HCT116 (cell line): ENCODE measurements around the gene GRID2. TPM values are rescaled to one million over a fixed set of nuclear protein-coding genes. Genes with fewer than 3 reads are reported as not detected.

Experiments used
- ATAC-seq: fragments of 200-7000 bp; cut with Tn5 transposase; 2 replicates; pipeline ENCODE4 v1.9.1; 2020; ENCODE audit warnings: mild to moderate bottlenecking, moderate library complexity
- BruUV-seq: library from RNA; stranded (reverse); fragments of 400-500 nt; replicated peaks from 2 replicates; lab custom pipeline; 2021; lab: Mats Ljungman, UMichigan
- CTCF ChIA-PET: fragments of 300-600 bp; sonication (Branson Sonifier 250); formaldehyde crosslinking; loops from one replicate; lab custom pipeline; 2021; ENCODE audit warnings: antibody characterized with exemption; lab: Charles Lee
- POLR2A ChIA-PET: fragments of 300-600, 350-600 bp; sonication (Branson Sonifier 250); formaldehyde crosslinking; loops from one replicate; lab custom pipeline; 2021; ENCODE audit warnings: antibody characterized with exemption; lab: Charles Lee
- RAD21 ChIA-PET, 2 experiments: fragments of 300-600 bp; sonication (Branson Sonifier 250); formaldehyde crosslinking; loops; one replicate each; lab custom pipeline; 2023; ENCODE audit warnings: low total read pairs in 2 of 2; ENCODE audit not compliant: uncharacterized antibody in 2 of 2, unreplicated experiment in 2 of 2, low non-redundant PET in 1 of 2; lab: Charles Lee
- DNase-seq: peaks from one replicate; pipeline ENCODE4 v3.0.0-alpha.2; 2010; ENCODE audit warnings: low read depth, low spot score
- H2AFZ ChIP-seq: fragments of 200-600 bp; shearing (Covaris generic), sonication (generic); 2 replicates; pipeline ENCODE4 v1.6.1; 2017; ENCODE audit warnings: low read depth, mixed run types, mixed read lengths, antibody characterized with exemption, low read length; ENCODE audit not compliant: poor library complexity, severe bottlenecking
- H3K27ac ChIP-seq: 2 replicates; pipeline ENCODE4 v1.5.1; 2012; ENCODE audit warnings: low read depth, low read length
- H3K27me3 ChIP-seq: fragments of 200-600 bp; sonication (generic); 2 replicates; pipeline ENCODE4 v1.6.1; 2016; ENCODE audit warnings: mixed run types, low read length, mixed read lengths; ENCODE audit not compliant: insufficient read depth
- H3K36me3 ChIP-seq, 2 experiments: fragments of 200-500 bp in 1 of 2; fragments of 200-600 bp in 1 of 2; sonication (Bioruptor generic) in 1 of 2; sonication (generic) in 1 of 2; 2 replicates each; pipeline versions ENCODE4 v1.5.1 to v1.6.1; 2014 to 2016; ENCODE audit warnings: low read length in 2 of 2, inconsistent platforms in 1 of 2, mixed read lengths in 1 of 2, mixed run types in 1 of 2; ENCODE audit not compliant: insufficient read depth in 2 of 2, control insufficient read depth in 1 of 2
- H3K4me1 ChIP-seq, 2 experiments: fragments of 200-600 bp in 1 of 2; sonication (generic) in 1 of 2; 2 replicates each; pipeline versions ENCODE4 v1.5.1 to v1.6.1; 2012 to 2017; ENCODE audit warnings: low read length in 2 of 2, inconsistent platforms in 1 of 2, mild to moderate bottlenecking in 1 of 2, mixed read lengths in 1 of 2, mixed run types in 1 of 2, moderate library complexity in 1 of 2; ENCODE audit not compliant: insufficient read depth in 2 of 2, control insufficient read depth in 1 of 2
- H3K4me2 ChIP-seq: fragments of 200-600 bp; sonication (generic); 2 replicates; pipeline ENCODE4 v1.6.1; 2017; ENCODE audit warnings: mixed run types, low read length, mixed read lengths
- H3K4me3 ChIP-seq, 2 experiments: fragments of 200-600 bp in 1 of 2; sonication (generic) in 1 of 2; replicated peaks in 1 of 2; 2 replicates each; pipeline ENCODE4 v1.5.1; 2011 to 2016; ENCODE audit warnings: low read length in 2 of 2, control low read depth in 1 of 2, low read depth in 1 of 2, mild to moderate bottlenecking in 1 of 2, mixed read lengths in 1 of 2, mixed run types in 1 of 2
- H3K79me2 ChIP-seq: fragments of 200-600 bp; sonication (generic); 2 replicates; pipeline ENCODE4 v1.6.1; 2017; ENCODE audit warnings: mild to moderate bottlenecking, mixed run types, low read length, moderate library complexity, mixed read lengths; ENCODE audit not compliant: insufficient read depth
- H3K9ac ChIP-seq: fragments of 200-600 bp; sonication (generic); 2 replicates; pipeline ENCODE4 v1.6.1; 2016; ENCODE audit warnings: low read length, mixed read lengths
- H3K9me2 ChIP-seq: fragments of 200-600 bp; sonication (generic), shearing (Covaris generic); 2 replicates; pipeline ENCODE4 v1.6.1; 2017; ENCODE audit warnings: mixed run types, mild to moderate bottlenecking, moderate library complexity; ENCODE audit not compliant: insufficient read depth
- H3K9me3 ChIP-seq, 2 experiments: fragments of 200-500 bp in 1 of 2; fragments of 200-600 bp in 1 of 2; sonication (Bioruptor generic) in 1 of 2; sonication (generic) in 1 of 2; 2 replicates each; pipeline ENCODE4 v1.6.1; 2014 to 2017; ENCODE audit warnings: low read length in 2 of 2, mixed read lengths in 2 of 2, inconsistent platforms in 1 of 2, low read depth in 1 of 2, mild to moderate bottlenecking in 1 of 2, mixed run types in 1 of 2, moderate library complexity in 1 of 2; ENCODE audit not compliant: control insufficient read depth in 1 of 2, insufficient read depth in 1 of 2
- H4K20me1 ChIP-seq: fragments of 200-600 bp; sonication (generic), shearing (Covaris generic); 2 replicates; pipeline ENCODE4 v1.6.1; 2017; ENCODE audit warnings: mixed run types, mild to moderate bottlenecking, moderate library complexity; ENCODE audit not compliant: insufficient read depth
- CBX3 ChIP-seq: IDR thresholded peaks from 2 replicates; pipeline ENCODE4 v1.6.1; 2012; ENCODE audit warnings: low read depth
- CEBPB ChIP-seq: IDR thresholded peaks from 2 replicates; pipeline ENCODE4 v1.6.1; 2012; ENCODE audit warnings: low read depth
- CTCF ChIP-seq, 3 experiments: fragments of 200-600 bp in 1 of 3; sonication (generic) in 1 of 3; IDR thresholded peaks in 2 of 3; conservative IDR thresholded peaks in 1 of 3; 2 replicates each; pipeline ENCODE4 v1.5.1; 2012 to 2017; ENCODE audit warnings: low read depth in 2 of 3, low read length in 2 of 3, antibody characterized with exemption in 1 of 3, borderline replicate concordance in 1 of 3, control low read depth in 1 of 3, mild to moderate bottlenecking in 1 of 3, mixed read lengths in 1 of 3, mixed run types in 1 of 3, moderate library complexity in 1 of 3; ENCODE audit not compliant: insufficient read depth in 1 of 3
- EGR1 ChIP-seq: IDR thresholded peaks from 2 replicates; pipeline ENCODE4 v1.6.1; 2012; ENCODE audit warnings: low read depth
- ELF1 ChIP-seq: IDR thresholded peaks from 2 replicates; pipeline ENCODE4 v1.6.1; 2012; ENCODE audit warnings: low read depth, borderline replicate concordance
- EZH2 ChIP-seq: fragments of 200-600 bp; sonication (generic); IDR thresholded peaks from 2 replicates; pipeline ENCODE4 v1.6.1; 2017; ENCODE audit warnings: antibody characterized with exemption, mixed run types
- EZH2phosphoT487 ChIP-seq: fragments of 200-600 bp; IDR thresholded peaks from 2 replicates; pipeline ENCODE4 v1.6.1; 2018; ENCODE audit warnings: antibody characterized with exemption, borderline replicate concordance
- FOSL1 ChIP-seq: IDR thresholded peaks from 2 replicates; pipeline ENCODE4 v1.6.1; 2012; ENCODE audit warnings: low read depth
- MAX ChIP-seq: IDR thresholded peaks from 2 replicates; pipeline ENCODE4 v1.6.1; 2012
- POLR2A ChIP-seq: IDR thresholded peaks from 2 replicates; pipeline ENCODE4 v1.7.0; 2011; ENCODE audit warnings: borderline replicate concordance; ENCODE audit not compliant: insufficient read depth, insufficient read length; ENCODE audit errors: extremely low read depth
- POLR2AphosphoS5 ChIP-seq: IDR thresholded peaks from 2 replicates; pipeline ENCODE4 v1.6.1; 2011; ENCODE audit warnings: mild to moderate bottlenecking, low read depth, low read length, moderate library complexity
- RAD21 ChIP-seq: IDR thresholded peaks from 2 replicates; pipeline ENCODE4 v1.6.1; 2012; ENCODE audit warnings: low read depth, mild to moderate bottlenecking
- REST ChIP-seq: IDR thresholded peaks from 2 replicates; pipeline ENCODE4 v1.6.1; 2012; ENCODE audit warnings: low read depth
- SIN3A ChIP-seq: IDR thresholded peaks from 2 replicates; pipeline ENCODE4 v1.6.1; 2012; ENCODE audit warnings: low read depth
- SP1 ChIP-seq: IDR thresholded peaks from 2 replicates; pipeline ENCODE4 v1.6.1; 2012; ENCODE audit warnings: low read depth
- SRF ChIP-seq: IDR thresholded peaks from 2 replicates; pipeline ENCODE4 v1.6.1; 2012; ENCODE audit warnings: low read depth
- YY1 ChIP-seq: IDR thresholded peaks from 2 replicates; pipeline ENCODE4 v1.6.1; 2011; ENCODE audit warnings: low read length, low read depth, moderate library complexity, mild to moderate bottlenecking; ENCODE audit not compliant: insufficient replicate concordance; ENCODE audit errors: extremely low read depth
- ZBTB33 ChIP-seq: IDR thresholded peaks from 2 replicates; pipeline ENCODE4 v1.6.1; 2011; ENCODE audit warnings: mild to moderate bottlenecking, low read length, moderate library complexity; ENCODE audit not compliant: insufficient replicate concordance; ENCODE audit errors: extremely low read depth
- ZNF274 ChIP-seq: fragments of 200-500 bp; sonication (Bioruptor generic); IDR thresholded peaks from 2 replicates; pipeline ENCODE4 v1.6.1; 2014; ENCODE audit warnings: mild to moderate bottlenecking, low read depth, low read length, inconsistent platforms
- intact Hi-C: fragments of 100-400 bp; cut with micrococcal nuclease; formaldehyde crosslinking; loops from 2 replicates; pipeline ENCODE4 v1.10.0; 2022
- total RNA-seq: library from RNA; stranded (reverse); gene quantifications from one replicate; pipeline ENCODE4 v1.2.1, GENCODE V29; 2021; ENCODE audit not compliant: unreplicated experiment

Gene GRID2
- total RNA-seq, 1 experiment from 2014 or later: not detected

GRCh38 chr4:92646826-92647225, 343.1 kb downstream of the GRID2 start:
- no peak overlapping the region for H3K4me2 ChIP-seq
- POLR2A ChIA-PET: no interaction called here
- no peaks in the 10 kb centered on the region for H3K27me3 ChIP-seq
- RAD21 ChIA-PET: no interaction called here
- no peak overlapping the region for H2AFZ ChIP-seq
- intact Hi-C loops: no loop called here
- no peak for TF ChIP-seq SP1
- no peak for TF ChIP-seq EZH2
- TF ChIP-seq REST: no peak
- TF ChIP-seq ELF1: no peak
- no peak for TF ChIP-seq EZH2phosphoT487
- TF ChIP-seq EGR1: no peak
- no peak for TF ChIP-seq ZBTB33
- no peak for TF ChIP-seq MAX
- TF ChIP-seq CEBPB: no peak
- TF ChIP-seq POLR2AphosphoS5: no peak
- TF ChIP-seq ZNF274: no peak
- no peak for TF ChIP-seq RAD21
- TF ChIP-seq SIN3A: no peak
- TF ChIP-seq CBX3: no peak
- no peak for TF ChIP-seq SRF
- no peak for TF ChIP-seq CTCF (IDR thresholded peaks at IDR 0.05 in 2 of 3, conservative IDR thresholded peaks at IDR 0.05 in 1 of 3; ENCODE audit: borderline replicate concordance in 1 of 3, insufficient read depth in 1 of 3, low read depth in 2 of 3, low read length in 2 of 3)
- no peak for TF ChIP-seq FOSL1
- no peak for TF ChIP-seq YY1
- TF ChIP-seq POLR2A: no peak
- H3K4me3 ChIP-seq: no peak overlapping the region
- ATAC-seq: no peak
- no peaks in the 10 kb centered on the region for H3K4me1 ChIP-seq
- no peak overlapping the region for H3K9ac ChIP-seq
- H3K9me2 ChIP-seq: no peaks in the 10 kb centered on the region
- CTCF ChIA-PET: no interaction called here
- no peak for DNase-seq
- H3K36me3 ChIP-seq: no peaks in the 10 kb centered on the region
- no peaks in the 10 kb centered on the region for H3K79me2 ChIP-seq
- no peaks in the 10 kb centered on the region for H3K9me3 ChIP-seq
- no TSS peak for BruUV-seq
- H3K27ac ChIP-seq: no peak overlapping the region
- no peaks in the 10 kb centered on the region for H4K20me1 ChIP-seq
